ENCODE results near the gene PLCXD1. TPM values are rescaled to one million over a fixed set of nuclear protein-coding genes. Genes with fewer than 3 reads are reported as not detected.

PLCXD1 gene, protein sequence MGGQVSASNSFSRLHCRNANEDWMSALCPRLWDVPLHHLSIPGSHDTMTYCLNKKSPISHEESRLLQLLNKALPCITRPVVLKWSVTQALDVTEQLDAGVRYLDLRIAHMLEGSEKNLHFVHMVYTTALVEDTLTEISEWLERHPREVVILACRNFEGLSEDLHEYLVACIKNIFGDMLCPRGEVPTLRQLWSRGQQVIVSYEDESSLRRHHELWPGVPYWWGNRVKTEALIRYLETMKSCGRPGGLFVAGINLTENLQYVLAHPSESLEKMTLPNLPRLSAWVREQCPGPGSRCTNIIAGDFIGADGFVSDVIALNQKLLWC
- 2.0 and 2.4 TPM in 2 replicates for total RNA-seq

GRCh38 chrX:281166-281999, at the start of gene PLCXD1:
Gene PLCXD1 (plus strand): TSS chrX:281381. CDS start chrX:284188, 2,807 bp downstream.

DNA sequence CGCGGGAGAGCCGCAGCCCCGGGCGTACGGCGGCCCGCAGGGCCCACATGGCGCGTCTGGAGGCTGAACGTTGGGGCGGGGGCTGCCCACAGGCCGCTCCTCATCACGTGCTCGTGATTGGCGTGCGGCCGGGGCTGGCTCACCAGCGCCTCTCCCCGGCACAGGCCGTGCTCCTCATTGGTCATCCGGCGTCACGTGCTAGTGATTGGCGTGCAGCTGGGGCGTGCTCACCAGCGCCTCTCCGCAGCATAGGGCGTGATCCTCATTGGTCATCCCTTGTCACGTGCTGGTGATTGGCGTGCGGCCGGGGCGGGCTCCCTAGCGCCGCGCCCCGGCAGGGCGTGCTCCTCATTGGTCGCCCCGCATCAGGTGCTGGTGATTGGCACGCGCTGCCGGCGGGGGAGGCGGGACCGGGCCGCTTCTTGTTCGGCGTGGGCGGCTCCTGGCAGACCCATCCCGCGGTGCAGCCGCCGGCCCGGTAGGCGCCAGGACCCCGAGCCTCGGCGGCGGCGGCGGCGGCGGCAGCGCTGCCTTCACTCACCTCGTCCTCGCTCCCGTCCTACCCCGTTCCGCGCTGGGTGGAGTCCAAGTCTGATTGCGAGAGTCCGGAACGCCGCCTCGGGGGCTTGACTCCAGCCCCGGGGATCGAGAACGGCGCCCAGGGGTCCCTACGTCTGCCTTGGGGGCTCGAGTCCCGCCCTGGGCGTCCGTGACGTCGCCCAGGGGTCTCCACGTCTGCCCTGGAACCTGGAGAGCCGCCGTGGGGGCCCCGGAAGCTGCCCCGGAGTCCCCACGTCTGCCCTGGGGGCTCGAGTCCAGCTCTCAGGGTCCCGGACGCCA, 37.8 kb downstream of the PLCXD1 start, which contains the start of gene GTPBP6:
Gene GTPBP6 (minus strand): TSS at position 58 of the 840 bp plus-strand sequence. CDS start 9 bp downstream, at position 49.

Other genes starting within 250 kb of the PLCXD1 start
- 38.6 and 42.5 TPM in 2 replicates for gene GTPBP6, start 37.4 kb downstream of the PLCXD1 start, total RNA-seq
- 6.3 and 6.8 TPM in 2 replicates for gene PPP2R3B, start 105.5 kb downstream of the PLCXD1 start, total RNA-seq